Thymus (tissue), 11 donors: ENCODE data around the gene KDM5B. TPM values are rescaled to one million over a fixed set of nuclear protein-coding genes. Genes with fewer than 3 reads are reported as not detected.

ENCODE experiments used
- DNase-seq, 9 donors: peaks; one replicate each; pipeline ENCODE4 v3.0.0-alpha.2; 2013; ENCODE audit warnings: low spot score in 9 of 9, low read depth in 6 of 9, missing footprints in 1 of 9
- H3K27ac ChIP-seq, 2 donors: one replicate each; pipeline ENCODE4 v1.5.1; 2013; ENCODE audit warnings: control low read depth in 1 of 2, low read depth in 1 of 2, low read length in 1 of 2, mild to moderate bottlenecking in 1 of 2, moderate library complexity in 1 of 2
- H3K27me3 ChIP-seq, 2 donors: one replicate each; pipeline ENCODE4 v1.5.1; 2013; ENCODE audit warnings: low read length in 1 of 2; ENCODE audit not compliant: control insufficient read depth in 2 of 2, insufficient read depth in 1 of 2
- H3K36me3 ChIP-seq, 2 donors: one replicate each; pipeline ENCODE4 v1.5.1; 2013; ENCODE audit warnings: low read length in 1 of 2, mild to moderate bottlenecking in 1 of 2, moderate library complexity in 1 of 2; ENCODE audit not compliant: control insufficient read depth in 2 of 2, insufficient read depth in 2 of 2
- H3K4me1 ChIP-seq, 2 donors: one replicate each; pipeline ENCODE4 v1.5.1; 2013; ENCODE audit warnings: low read length in 2 of 2; ENCODE audit not compliant: control insufficient read depth in 2 of 2, insufficient read depth in 2 of 2
- H3K4me3 ChIP-seq, 2 donors: one replicate each; pipeline ENCODE4 v1.5.1; 2013; ENCODE audit warnings: low read length in 2 of 2, control low read depth in 1 of 2, mild to moderate bottlenecking in 1 of 2
- H3K9me3 ChIP-seq, 2 donors: one replicate each; pipeline ENCODE4 v1.5.1; 2013; ENCODE audit warnings: low read length in 1 of 2, mild to moderate bottlenecking in 1 of 2; ENCODE audit not compliant: control insufficient read depth in 2 of 2, insufficient read depth in 1 of 2
- WGBS: extraction: QIAGEN DNeasy Blood & Tissue Kit; methylation state at CpG from one replicate; pipeline ENCODE4 v1.1.7; 2013; 5-methylcytosine and 5-hydroxymethylcytosine counted together
- polyA plus RNA-seq: library from polyadenylated mRNA; stranded (reverse); fragments of 200-250 nt; gene quantifications from one replicate; pipeline ENCODE4 v1.2.3, GENCODE V29; 2013
- total RNA-seq: library from RNA; stranded (reverse); fragments of 120-200 nt; gene quantifications from one replicate; pipeline ENCODE4 v1.2.4, GENCODE V29; 2013
- donor health status: healthy.

KDM5B gene
- total and polyA plus RNA-seq, 2 donors: 32.0 to 37.6 TPM

GRCh38 chr1:202703191-202703590, 105.0 kb downstream of the KDM5B start:
- Histone ChIP-seq H3K4me3 (no peak overlapping the region), H3K4me1 (no peaks in the 10 kb centered on the region), H3K27ac (no peak overlapping the region), H3K9me3 (no peaks in the 10 kb centered on the region), H3K36me3 (no peaks in the 10 kb centered on the region), H3K27me3 (peaks cover 5 to 67% of the 10 kb centered on the region in 2 donors)
- 87% methylated on average over 6 of the region's 6 CpGs for WGBS
- no peak for DNase-seq

- Histone ChIP-seq H3K27me3 (peaks cover 4 to 65% of the 10 kb centered on the region in 2 donors), H3K27ac (no peak overlapping the region), H3K9me3 (no peaks in the 10 kb centered on the region), H3K36me3 (no peaks in the 10 kb centered on the region), H3K4me3 (no peak overlapping the region), H3K4me1 (no peaks in the 10 kb centered on the region)
- 80% methylated on average over 5 of the region's 5 CpGs for WGBS
- DNase-seq: no peak
Measured at GRCh38 chr1:202702088-202702487, 106.1 kb downstream of the KDM5B start.

- Histone ChIP-seq H3K36me3 (no peaks in the 10 kb centered on the region), H3K27me3 (peaks cover 0 to 66% of the 10 kb centered on the region in 2 donors), H3K4me3 (no peak overlapping the region), H3K4me1 (no peaks in the 10 kb centered on the region), H3K9me3 (no peaks in the 10 kb centered on the region), H3K27ac (no peak overlapping the region)
- 96% methylated on average over 3 of the region's 3 CpGs for WGBS
- DNase-seq: no peak
Measured at GRCh38 chr1:202701200-202701599, 107.0 kb downstream of the KDM5B start.

- H3K27me3 ChIP-seq: peaks cover 0 to 56% of the 10 kb centered on the region in 2 donors
- H3K4me3 ChIP-seq: no peak overlapping the region
- 82% methylated on average over 5 of the region's 5 CpGs for WGBS
- no peak for DNase-seq
- no peaks in the 10 kb centered on the region for H3K4me1 ChIP-seq
- H3K9me3 ChIP-seq: no peaks in the 10 kb centered on the region
- no peak overlapping the region for H3K27ac ChIP-seq
- no peaks in the 10 kb centered on the region for H3K36me3 ChIP-seq
Measured at GRCh38 chr1:202700061-202700460, 108.2 kb downstream of the KDM5B start.

GRCh38 chr1:202698276-202698675, 109.9 kb downstream of the KDM5B start:
- no peaks in the 10 kb centered on the region for H3K4me1 ChIP-seq
- DNase-seq: no peak
- 20% methylated on average over 8 of the region's 8 CpGs for WGBS
- no peaks in the 10 kb centered on the region for H3K9me3 ChIP-seq
- H3K27ac ChIP-seq: no peak overlapping the region
- no peaks in the 10 kb centered on the region for H3K36me3 ChIP-seq
- no peak overlapping the region for H3K4me3 ChIP-seq
- H3K27me3 ChIP-seq: peaks cover 0 to 40% of the 10 kb centered on the region in 2 donors

- WGBS: 75% methylated on average over 6 of the region's 6 CpGs
- DNase-seq: no peak
- peaks cover 0 to 31% of the 10 kb centered on the region in 2 donors for H3K27me3 ChIP-seq
- no peaks in the 10 kb centered on the region for H3K9me3 ChIP-seq
- no peak overlapping the region for H3K27ac ChIP-seq
- no peak overlapping the region for H3K4me3 ChIP-seq
- no peaks in the 10 kb centered on the region for H3K36me3 ChIP-seq
- no peaks in the 10 kb centered on the region for H3K4me1 ChIP-seq
Measured at GRCh38 chr1:202697038-202697437, 111.2 kb downstream of the KDM5B start.

- WGBS: 67% methylated on average over 5 of the region's 5 CpGs
- H3K4me1 ChIP-seq: no peaks in the 10 kb centered on the region
- H3K27me3 ChIP-seq: peaks cover 0 to 23% of the 10 kb centered on the region in 2 donors
- H3K9me3 ChIP-seq: no peaks in the 10 kb centered on the region
- H3K27ac ChIP-seq: no peak overlapping the region
- no peak for DNase-seq
- no peak overlapping the region for H3K4me3 ChIP-seq
- H3K36me3 ChIP-seq: no peaks in the 10 kb centered on the region
Measured at GRCh38 chr1:202694314-202694713, 113.9 kb downstream of the KDM5B start.

- DNase-seq: peak; percentile 32 to 87 (median 69)
- Histone ChIP-seq H3K4me3 (no peak overlapping the region), H3K9me3 (no peaks in the 10 kb centered on the region), H3K27ac (no peak overlapping the region), H3K27me3 (peaks cover 0 to 16% of the 10 kb centered on the region in 2 donors), H3K36me3 (no peaks in the 10 kb centered on the region), H3K4me1 (no peaks in the 10 kb centered on the region)
- 42% methylated on average over 3 of the region's 3 CpGs for WGBS
Measured at GRCh38 chr1:202692959-202693555, 115.2 kb downstream of the KDM5B start.

GRCh38 chr1:202691816-202692215, 116.4 kb downstream of the KDM5B start:
- no peak overlapping the region for H3K27ac ChIP-seq
- no peaks in the 10 kb centered on the region for H3K9me3 ChIP-seq
- no peaks in the 10 kb centered on the region for H3K4me1 ChIP-seq
- no peaks in the 10 kb centered on the region for H3K36me3 ChIP-seq
- no peak overlapping the region for H3K4me3 ChIP-seq
- 75% methylated on average over 2 of the region's 2 CpGs for WGBS
- peaks cover 0 to 6% of the 10 kb centered on the region in 2 donors for H3K27me3 ChIP-seq
- DNase-seq: no peak
